Prostate gland (tissue), 2 donors: ENCODE measurements around the gene DROSHA. TPM values are rescaled to one million over a fixed set of nuclear protein-coding genes. Genes with fewer than 3 reads are reported as not detected.

Experiments used
- DNase-seq: peaks from one replicate; pipeline ENCODE4 v3.0.0-alpha.2; 2019; ENCODE audit warnings: low spot score
- H3K27ac ChIP-seq, 2 donors: fragments of 200-600 bp; sonication (generic); 2 replicates each; pipeline ENCODE4 v1.5.1; 2017 to 2019
- H3K27me3 ChIP-seq: fragments of 200-600 bp; sonication (generic); replicated peaks from 2 replicates; pipeline ENCODE4 v1.5.1; 2019; ENCODE audit not compliant: insufficient read depth
- H3K36me3 ChIP-seq, 2 donors: fragments of 200-600 bp; sonication (generic); 1 replicate in 1 of 2; 2 replicates in 1 of 2; pipeline versions ENCODE4 v1.5.1 to v1.8.1; 2017 to 2019
- H3K4me1 ChIP-seq: fragments of 200-600 bp; sonication (generic); replicated peaks from 2 replicates; pipeline ENCODE4 v1.5.1; 2019
- H3K4me3 ChIP-seq, 2 donors: fragments of 200-600 bp; sonication (generic); 2 replicates each; pipeline ENCODE4 v1.5.1; 2017 to 2019
- H3K9me3 ChIP-seq: fragments of 200-600 bp; sonication (generic); 2 replicates; pipeline ENCODE4 v1.5.1; 2017
- CTCF ChIP-seq, 4 experiments: fragments of 200-600 bp in 2 of 4; fragments of 450-650 bp in 2 of 4; sonication (generic) in 2 of 4; IDR thresholded peaks; 1 replicate in 3 of 4; 2 replicates in 1 of 4; pipeline ENCODE4 v1.5.1; 2016 to 2019; ENCODE audit warnings: antibody characterized with exemption in 4 of 4, mild to moderate bottlenecking in 2 of 4, moderate library complexity in 2 of 4
- POLR2A ChIP-seq: fragments of 450-650 bp; IDR thresholded peaks from one replicate; pipeline ENCODE4 v1.6.1; 2016; ENCODE audit warnings: antibody characterized with exemption, mild to moderate bottlenecking
- POLR2AphosphoS5 ChIP-seq: sonication (generic); formaldehyde crosslinking; IDR thresholded peaks from one replicate; pipeline ENCODE4 v1.6.1; 2017; ENCODE audit warnings: antibody characterized with exemption
- WGBS: methylation state at CpG from one replicate; pipeline ENCODE4 v1.1.5; 2018; 5-methylcytosine and 5-hydroxymethylcytosine counted together
- intact Hi-C: fragments of 100-400 bp; cut with DNase I; formaldehyde crosslinking; loops from one replicate; pipeline ENCODE4 v1.14.2; 2022
- total RNA-seq, 2 donors: library from RNA; depleted of rRNA; stranded (reverse); fragments of >200 nt; gene quantifications; one replicate each; pipeline ENCODE4 v1.1.0, GENCODE V29; 2016

The DROSHA gene
- total RNA-seq, 2 donors from 2014 or later: 27.6 to 45.7 TPM

DNA sequence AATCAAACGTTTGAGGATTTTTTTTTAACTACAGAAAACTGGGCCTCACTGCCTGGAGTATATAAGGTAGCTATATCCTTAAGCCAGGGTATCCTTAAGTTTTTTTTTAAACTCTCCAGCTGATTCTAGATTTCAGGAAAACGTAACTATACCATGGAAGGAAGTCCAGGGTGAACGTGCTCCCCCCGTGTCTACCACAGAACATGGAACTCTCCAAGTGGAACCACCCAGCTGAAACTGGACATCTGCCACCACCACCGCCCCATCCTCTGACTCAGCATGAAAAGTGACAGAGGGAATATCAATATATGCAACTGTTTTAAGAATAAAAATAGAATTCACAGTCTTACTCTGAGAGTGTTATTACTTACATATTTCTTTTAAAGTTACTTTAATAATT lies 61.3 kb downstream of the DROSHA start:
- no peaks in the 10 kb centered on the region for H3K36me3 ChIP-seq

DNA sequence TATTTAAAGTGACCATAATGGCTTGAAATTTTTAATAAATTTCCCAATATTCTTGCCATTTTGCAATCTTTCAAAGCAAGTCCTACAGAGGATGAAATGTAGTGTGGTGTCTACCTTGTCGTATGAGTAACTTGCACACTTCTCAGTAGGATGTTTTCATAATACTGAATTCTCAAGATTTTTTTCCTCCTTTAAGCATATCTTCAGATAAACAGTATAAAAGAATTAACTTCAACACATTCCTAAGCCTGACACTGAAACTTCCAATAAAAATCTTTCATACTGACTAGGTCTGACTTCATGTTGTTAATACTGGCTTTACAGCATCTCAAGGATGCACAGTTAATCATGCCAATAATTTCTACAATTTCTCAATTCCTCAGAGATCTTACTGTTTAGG lies 62.0 kb downstream of the DROSHA start:
- Histone ChIP-seq H3K36me3 (no peaks in the 10 kb centered on the region), H3K4me1 (no peaks in the 10 kb centered on the region), H3K27me3 (no peaks in the 10 kb centered on the region), H3K27ac (no peak overlapping the region), H3K4me3 (no peak overlapping the region), H3K9me3 (no peaks in the 10 kb centered on the region)
- WGBS: 79% methylated on average over 1 of the region's 1 CpG
- no peak for DNase-seq
- no peak for TF ChIP-seq POLR2AphosphoS5
- no peak for TF ChIP-seq CTCF (IDR thresholded peaks at IDR 0.05)
- no peak for TF ChIP-seq POLR2A
- intact Hi-C loops: no loop called here

More for the DNA sequence above, 61.3 kb downstream of the DROSHA start:
- DNase-seq: no peak
- H3K4me1 ChIP-seq: no peaks in the 10 kb centered on the region
- H3K27me3 ChIP-seq: no peaks in the 10 kb centered on the region
- 56% methylated on average over 5 of the region's 5 CpGs for WGBS
- intact Hi-C loops: no loop called here
- TF ChIP-seq CTCF (IDR thresholded peaks at IDR 0.05) (no peak), POLR2AphosphoS5 (no peak), POLR2A (no peak)
- H3K4me3 ChIP-seq: no peak overlapping the region
- no peaks in the 10 kb centered on the region for H3K9me3 ChIP-seq
- no peak overlapping the region for H3K27ac ChIP-seq

DNA sequence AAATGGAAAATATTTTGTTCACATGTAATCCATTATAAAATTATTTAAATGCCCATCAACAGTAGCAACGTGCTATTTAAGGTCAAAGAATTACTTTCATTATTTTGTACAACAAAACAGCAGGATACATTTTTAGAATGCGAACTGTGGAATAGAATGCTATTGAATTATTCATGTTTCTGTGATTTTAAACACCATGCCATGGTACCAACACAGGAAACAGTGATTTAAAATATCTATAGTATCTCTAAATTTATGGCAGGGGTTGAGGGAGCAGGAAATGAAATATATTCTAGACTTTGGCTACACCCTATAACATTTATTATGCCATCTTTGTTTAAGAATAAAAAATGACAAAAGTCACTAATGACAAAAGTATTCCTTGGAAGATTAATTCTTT lies 62.4 kb downstream of the DROSHA start:
- H3K27ac ChIP-seq: no peak overlapping the region
- no peak for TF ChIP-seq POLR2AphosphoS5
- TF ChIP-seq POLR2A: no peak
- no peak for TF ChIP-seq CTCF (IDR thresholded peaks at IDR 0.05)
- intact Hi-C loops: no loop called here
- H3K36me3 ChIP-seq: no peaks in the 10 kb centered on the region
- H3K27me3 ChIP-seq: no peaks in the 10 kb centered on the region
- no peaks in the 10 kb centered on the region for H3K4me1 ChIP-seq
- no peaks in the 10 kb centered on the region for H3K9me3 ChIP-seq
- DNase-seq: no peak
- no peak overlapping the region for H3K4me3 ChIP-seq
- 92% methylated on average over 2 of the region's 2 CpGs for WGBS

DNA sequence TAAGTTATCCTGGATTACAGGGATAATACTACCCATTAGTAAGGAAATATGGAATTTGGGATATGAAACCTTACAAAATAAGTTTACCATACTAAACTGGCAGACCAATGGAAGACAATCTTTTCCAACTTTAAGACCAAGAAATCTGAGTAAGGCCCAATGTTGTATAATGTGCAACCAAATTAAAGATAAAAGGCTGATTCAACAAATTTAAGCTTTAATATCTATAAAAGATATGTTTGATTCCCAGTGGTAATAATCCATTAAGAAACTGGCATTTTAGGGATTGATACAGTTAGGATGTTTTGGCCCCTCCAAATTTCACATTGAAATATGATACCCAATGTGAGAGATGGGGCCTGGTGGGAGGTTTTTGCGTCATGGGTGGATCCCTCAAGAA lies 66.6 kb downstream of the DROSHA start:
- H3K4me1 ChIP-seq: no peaks in the 10 kb centered on the region
- 100% methylated on average over 1 of the region's 1 CpG for WGBS
- no peaks in the 10 kb centered on the region for H3K9me3 ChIP-seq
- TF ChIP-seq POLR2A (no peak), CTCF (IDR thresholded peaks at IDR 0.05) (no peak), POLR2AphosphoS5 (no peak)
- intact Hi-C loops: no loop called here
- H3K27me3 ChIP-seq: no peaks in the 10 kb centered on the region
- no peak overlapping the region for H3K4me3 ChIP-seq
- H3K36me3 ChIP-seq: no peaks in the 10 kb centered on the region
- no peak for DNase-seq
- no peak overlapping the region for H3K27ac ChIP-seq

GRCh38 chr5:31464081-31464480 lies 67.8 kb downstream of the DROSHA start:
- no peaks in the 10 kb centered on the region for H3K4me1 ChIP-seq
- H3K4me3 ChIP-seq: no peak overlapping the region
- no peaks in the 10 kb centered on the region for H3K9me3 ChIP-seq
- H3K36me3 ChIP-seq: no peaks in the 10 kb centered on the region
- WGBS: 78% methylated on average over 4 of the region's 4 CpGs
- TF ChIP-seq POLR2AphosphoS5 (no peak), CTCF (IDR thresholded peaks at IDR 0.05) (no peak), POLR2A (no peak)
- intact Hi-C loops: no loop called here
- H3K27me3 ChIP-seq: no peaks in the 10 kb centered on the region
- H3K27ac ChIP-seq: no peak overlapping the region
- no peak for DNase-seq
